Retinal pigment epithelial cell (primary cell): Measurements from ENCODE around the gene SPATA9.
"Not testable (repeated sequence)": the region's sequence is repeated elsewhere in the genome, so short reads cannot be mapped to it uniquely, and the experiment has no call there.

Experiments used
- DNase-seq: peaks from one replicate; pipeline ENCODE4 v3.0.0-alpha.2; 2010; ENCODE audit warnings: low read depth
- H3K4me3 ChIP-seq: 2 replicates; pipeline ENCODE4 v1.5.1; 2011; ENCODE audit warnings: mild to moderate bottlenecking, low read length, control low read depth, moderate library complexity
- TF ChIP-seq, protein P1 (sequence below): conservative IDR thresholded peaks from 2 replicates; pipeline ENCODE4 v1.5.1; 2011; ENCODE audit warnings: low read depth, low read length, control low read depth, inconsistent platforms

SPATA9 gene

GRCh38 chr5:95634081-95634480 lies 48.7 kb downstream of the SPATA9 start:
- TF ChIP-seq, protein P1, sequence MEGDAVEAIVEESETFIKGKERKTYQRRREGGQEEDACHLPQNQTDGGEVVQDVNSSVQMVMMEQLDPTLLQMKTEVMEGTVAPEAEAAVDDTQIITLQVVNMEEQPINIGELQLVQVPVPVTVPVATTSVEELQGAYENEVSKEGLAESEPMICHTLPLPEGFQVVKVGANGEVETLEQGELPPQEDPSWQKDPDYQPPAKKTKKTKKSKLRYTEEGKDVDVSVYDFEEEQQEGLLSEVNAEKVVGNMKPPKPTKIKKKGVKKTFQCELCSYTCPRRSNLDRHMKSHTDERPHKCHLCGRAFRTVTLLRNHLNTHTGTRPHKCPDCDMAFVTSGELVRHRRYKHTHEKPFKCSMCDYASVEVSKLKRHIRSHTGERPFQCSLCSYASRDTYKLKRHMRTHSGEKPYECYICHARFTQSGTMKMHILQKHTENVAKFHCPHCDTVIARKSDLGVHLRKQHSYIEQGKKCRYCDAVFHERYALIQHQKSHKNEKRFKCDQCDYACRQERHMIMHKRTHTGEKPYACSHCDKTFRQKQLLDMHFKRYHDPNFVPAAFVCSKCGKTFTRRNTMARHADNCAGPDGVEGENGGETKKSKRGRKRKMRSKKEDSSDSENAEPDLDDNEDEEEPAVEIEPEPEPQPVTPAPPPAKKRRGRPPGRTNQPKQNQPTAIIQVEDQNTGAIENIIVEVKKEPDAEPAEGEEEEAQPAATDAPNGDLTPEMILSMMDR = no peak
- no peak for DNase-seq
- H3K4me3 ChIP-seq = no peak overlapping the region

DNA sequence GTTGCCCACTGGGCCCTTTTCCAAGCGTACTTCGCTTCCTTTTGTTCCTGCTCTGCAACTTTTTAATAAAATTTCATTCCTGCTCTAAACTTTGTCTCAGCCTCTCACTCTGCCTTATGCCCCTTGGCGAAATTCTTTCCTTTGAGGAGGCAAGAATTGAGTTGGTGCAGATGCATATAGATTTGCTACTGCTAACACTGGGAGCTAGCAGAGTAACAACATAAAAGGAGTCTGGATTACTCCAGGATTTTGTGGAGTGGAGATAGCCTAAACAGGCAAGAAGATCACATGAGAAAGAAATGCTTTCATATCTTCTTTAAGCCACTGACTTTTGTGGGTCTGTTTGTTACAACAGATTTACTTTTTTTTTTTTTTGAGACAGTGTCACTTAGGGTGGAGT lies 49.1 kb downstream of the SPATA9 start:
- TF ChIP-seq, protein P1 = no peak
- no peak for DNase-seq
- H3K4me3 ChIP-seq = no peak overlapping the region

- not testable (repeated sequence) for H3K4me3 ChIP-seq, DNase-seq
Observed at GRCh38 chr5:95632942-95633341, 49.8 kb downstream of the SPATA9 start.

- DNase-seq = no peak
- TF ChIP-seq, protein P1 = no peak
- no peak overlapping the region for H3K4me3 ChIP-seq
Observed at GRCh38 chr5:95631991-95632675, 50.7 kb downstream of the SPATA9 start.

GRCh38 chr5:95631255-95631958 lies 51.4 kb downstream of the SPATA9 start:
- no peak overlapping the region for H3K4me3 ChIP-seq
- no peak for DNase-seq
- TF ChIP-seq, protein P1 = no peak

DNA sequence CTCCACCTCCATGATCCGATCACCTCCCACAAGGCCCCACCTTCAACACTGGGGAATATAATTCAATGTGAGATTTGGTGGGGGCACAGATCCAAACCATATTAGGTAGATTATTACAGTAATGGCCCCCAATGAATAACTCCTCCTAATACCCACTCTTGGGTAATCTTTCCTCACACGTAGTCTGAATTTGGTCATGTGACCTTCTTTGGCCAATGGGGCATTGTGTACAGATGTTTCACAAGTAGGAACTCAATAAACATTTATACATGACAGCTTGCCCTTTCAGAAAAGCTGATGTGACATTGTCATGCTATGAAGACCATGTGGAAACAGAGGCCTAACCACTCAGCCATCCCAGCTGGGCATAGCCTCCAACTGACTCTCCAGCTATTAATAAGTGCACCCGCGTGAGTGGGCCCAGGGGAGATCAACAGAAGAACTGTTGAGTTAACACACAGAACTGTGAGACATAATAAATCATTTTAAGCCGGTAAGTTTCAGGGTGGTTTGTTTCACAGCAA lies 52.3 kb downstream of the SPATA9 start:
- TF ChIP-seq, protein P1 = no peak
- no peak for DNase-seq
- H3K4me3 ChIP-seq = no peak overlapping the region

DNA sequence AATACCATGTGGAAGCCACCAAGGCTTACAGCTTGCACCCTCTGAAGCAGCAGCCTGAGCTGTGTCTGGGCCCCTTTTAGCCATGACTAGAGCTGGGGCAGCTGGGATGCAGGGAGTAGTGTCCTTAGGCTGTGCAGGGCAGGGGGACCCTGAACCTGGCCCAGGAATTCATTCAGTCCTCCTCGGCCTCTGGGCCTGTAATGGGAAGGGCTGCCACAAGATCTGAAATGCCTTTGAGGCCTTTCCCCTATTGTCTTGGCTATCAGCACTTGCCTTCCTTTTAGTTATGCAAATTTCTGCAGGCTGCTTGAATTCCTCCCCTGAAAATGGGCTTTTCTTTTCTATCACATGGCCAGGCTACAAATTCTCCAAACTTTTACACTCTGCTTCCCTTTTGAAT lies 53.9 kb downstream of the SPATA9 start:
- TF ChIP-seq, protein P1 = no peak
- DNase-seq = no peak
- H3K4me3 ChIP-seq = no peak overlapping the region
